ENCODE results near the gene CLEC7A.

The CLEC7A gene

DNA sequence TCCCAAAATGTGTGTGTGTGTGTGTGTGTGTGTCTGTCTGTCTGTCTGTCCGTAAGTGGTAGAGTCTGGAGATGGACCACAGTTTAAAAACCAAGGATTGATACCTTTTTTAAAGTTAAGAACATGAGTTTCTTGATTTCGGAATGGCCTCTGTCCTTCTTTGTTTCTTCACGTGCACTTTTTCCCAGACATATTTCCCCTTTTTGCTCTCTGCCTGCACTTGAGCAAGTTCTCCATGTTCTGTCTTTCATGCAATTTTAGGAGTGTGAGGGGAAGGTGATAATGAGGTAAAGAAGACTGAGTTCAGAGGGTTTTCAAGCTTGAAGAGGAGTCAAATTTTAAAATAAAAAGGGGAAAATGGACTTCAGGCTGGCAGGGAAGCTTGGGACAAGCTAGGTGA, 29.3 kb upstream of the CLEC7A start:
- Histone ChIP-seq H4K20me1 (ENCODE audit: insufficient read depth, low read length) (no peaks in the 10 kb centered on the region), H3K27me3 (ENCODE audit: low read depth, low read length) (peaks cover 36% of the 10 kb centered on the region), H3K4me1 (ENCODE audit: low read length) (peaks cover 21% of the 10 kb centered on the region), H2AFZ (ENCODE audit: low read depth, low read length) (no peak overlapping the region), H3K9me3 (ENCODE audit: insufficient read depth, low read length) (no peaks in the 10 kb centered on the region), H3K27ac (ENCODE audit: low read length) (no peak overlapping the region), H3K36me3 (replicated peaks; ENCODE audit: low read depth, low read length) (no peaks in the 10 kb centered on the region), H3K4me2 (ENCODE audit: low read length) (no peak overlapping the region), H3K4me3 (ENCODE audit: low read length) (no peak overlapping the region), H3K79me2 (ENCODE audit: low read length) (no peaks in the 10 kb centered on the region), H3K9ac (ENCODE audit: low read length) (no peak overlapping the region)
- no peak for TF ChIP-seq EZH2phosphoT487 (IDR thresholded peaks at IDR 0.05; ENCODE audit: low read depth)
- TF ChIP-seq, protein P1, sequence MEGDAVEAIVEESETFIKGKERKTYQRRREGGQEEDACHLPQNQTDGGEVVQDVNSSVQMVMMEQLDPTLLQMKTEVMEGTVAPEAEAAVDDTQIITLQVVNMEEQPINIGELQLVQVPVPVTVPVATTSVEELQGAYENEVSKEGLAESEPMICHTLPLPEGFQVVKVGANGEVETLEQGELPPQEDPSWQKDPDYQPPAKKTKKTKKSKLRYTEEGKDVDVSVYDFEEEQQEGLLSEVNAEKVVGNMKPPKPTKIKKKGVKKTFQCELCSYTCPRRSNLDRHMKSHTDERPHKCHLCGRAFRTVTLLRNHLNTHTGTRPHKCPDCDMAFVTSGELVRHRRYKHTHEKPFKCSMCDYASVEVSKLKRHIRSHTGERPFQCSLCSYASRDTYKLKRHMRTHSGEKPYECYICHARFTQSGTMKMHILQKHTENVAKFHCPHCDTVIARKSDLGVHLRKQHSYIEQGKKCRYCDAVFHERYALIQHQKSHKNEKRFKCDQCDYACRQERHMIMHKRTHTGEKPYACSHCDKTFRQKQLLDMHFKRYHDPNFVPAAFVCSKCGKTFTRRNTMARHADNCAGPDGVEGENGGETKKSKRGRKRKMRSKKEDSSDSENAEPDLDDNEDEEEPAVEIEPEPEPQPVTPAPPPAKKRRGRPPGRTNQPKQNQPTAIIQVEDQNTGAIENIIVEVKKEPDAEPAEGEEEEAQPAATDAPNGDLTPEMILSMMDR (IDR thresholded peaks at IDR 0.05; ENCODE audit: low read depth, low read length) = no peak

DNA sequence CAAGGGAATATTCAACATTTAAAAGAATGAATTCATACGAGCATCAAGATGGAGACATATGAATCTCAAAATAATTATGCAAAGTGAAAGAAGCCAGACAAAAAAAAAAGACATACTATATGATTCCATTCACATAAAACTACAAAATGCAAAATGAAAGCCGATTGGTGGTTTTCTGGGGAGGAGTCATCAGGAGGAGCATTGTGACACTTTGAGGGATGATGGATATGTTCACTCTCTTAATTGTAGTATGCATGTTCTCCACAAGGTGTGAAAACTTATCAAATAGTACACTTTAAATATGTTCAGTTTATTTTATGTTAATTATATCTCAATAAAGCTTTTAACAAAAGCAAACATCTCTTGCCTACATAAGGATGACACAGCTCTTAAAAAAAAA, 28.4 kb upstream of the CLEC7A start:
- Histone ChIP-seq H3K4me1 (ENCODE audit: low read length) (peaks cover 21% of the 10 kb centered on the region), H4K20me1 (ENCODE audit: insufficient read depth, low read length) (no peaks in the 10 kb centered on the region), H3K4me3 (ENCODE audit: low read length) (no peak overlapping the region), H2AFZ (ENCODE audit: low read depth, low read length) (no peak overlapping the region), H3K9ac (ENCODE audit: low read length) (no peak overlapping the region), H3K27me3 (ENCODE audit: low read depth, low read length) (peaks cover 45% of the 10 kb centered on the region), H3K79me2 (ENCODE audit: low read length) (no peaks in the 10 kb centered on the region), H3K36me3 (replicated peaks; ENCODE audit: low read depth, low read length) (no peaks in the 10 kb centered on the region), H3K27ac (ENCODE audit: low read length) (no peak overlapping the region), H3K9me3 (ENCODE audit: insufficient read depth, low read length) (no peaks in the 10 kb centered on the region), H3K4me2 (ENCODE audit: low read length) (no peak overlapping the region)
- no peak for TF ChIP-seq EZH2phosphoT487 (IDR thresholded peaks at IDR 0.05; ENCODE audit: low read depth)
- TF ChIP-seq, protein P1 (IDR thresholded peaks at IDR 0.05; ENCODE audit: low read depth, low read length) = no peak

DNA sequence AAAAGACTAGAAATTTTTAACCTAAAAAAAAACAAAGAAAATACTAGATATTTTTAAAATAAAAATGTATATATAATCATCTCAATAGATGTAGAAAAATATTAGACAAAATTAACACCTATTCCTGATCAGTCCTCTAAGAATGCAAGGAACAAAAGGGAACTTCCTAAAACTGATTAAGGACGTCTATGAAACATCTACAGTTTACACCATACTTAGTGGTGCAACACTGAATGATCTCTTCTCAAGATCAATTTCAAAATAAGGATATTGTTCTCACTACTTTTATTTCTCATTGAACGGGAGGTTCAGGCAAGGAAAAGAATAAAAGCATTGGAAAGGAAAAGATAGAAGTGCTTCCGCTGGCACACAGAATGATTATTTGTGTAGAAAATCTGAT, 26.0 kb upstream of the CLEC7A start:
- TF ChIP-seq EZH2phosphoT487 (IDR thresholded peaks at IDR 0.05; ENCODE audit: low read depth) = no peak
- TF ChIP-seq, protein P1 (IDR thresholded peaks at IDR 0.05; ENCODE audit: low read depth, low read length) = no peak
- H3K36me3 ChIP-seq (replicated peaks; ENCODE audit: low read depth, low read length) = no peaks in the 10 kb centered on the region
- no peak overlapping the region for H3K27ac ChIP-seq (ENCODE audit: low read length)
- H2AFZ ChIP-seq (ENCODE audit: low read depth, low read length) = no peak overlapping the region
- no peak overlapping the region for H3K4me2 ChIP-seq (ENCODE audit: low read length)
- no peaks in the 10 kb centered on the region for H3K9me3 ChIP-seq (ENCODE audit: insufficient read depth, low read length)
- H3K9ac ChIP-seq (ENCODE audit: low read length) = no peak overlapping the region
- H3K4me3 ChIP-seq (ENCODE audit: low read length) = no peak overlapping the region
- H3K79me2 ChIP-seq (ENCODE audit: low read length) = no peaks in the 10 kb centered on the region
- H4K20me1 ChIP-seq (ENCODE audit: insufficient read depth, low read length) = no peaks in the 10 kb centered on the region
- H3K27me3 ChIP-seq (ENCODE audit: low read depth, low read length) = peaks cover 52% of the 10 kb centered on the region
- H3K4me1 ChIP-seq (ENCODE audit: low read length) = peaks cover 11% of the 10 kb centered on the region

DNA sequence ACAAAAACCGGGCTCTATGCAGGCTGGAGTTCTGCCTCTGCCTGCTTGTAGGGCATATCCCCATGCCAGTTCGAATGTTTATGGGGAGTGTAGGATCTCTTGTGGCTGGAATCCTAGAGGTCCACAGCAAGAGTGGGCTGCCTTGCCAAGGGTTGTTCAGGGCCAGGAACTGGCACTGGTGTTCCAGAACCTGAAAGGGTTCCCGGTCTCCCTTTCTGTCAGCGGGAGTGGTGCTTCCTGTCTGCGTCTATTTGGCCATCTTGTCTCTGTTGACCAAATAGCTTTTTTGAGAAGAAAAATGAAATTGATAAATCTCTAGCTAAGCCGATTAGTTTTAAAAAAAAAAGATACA, 24.1 kb upstream of the CLEC7A start:
- Histone ChIP-seq H3K9me3 (ENCODE audit: insufficient read depth, low read length) (no peaks in the 10 kb centered on the region), H3K4me3 (ENCODE audit: low read length) (no peak overlapping the region), H3K4me2 (ENCODE audit: low read length) (no peak overlapping the region), H4K20me1 (ENCODE audit: insufficient read depth, low read length) (no peaks in the 10 kb centered on the region), H3K79me2 (ENCODE audit: low read length) (no peaks in the 10 kb centered on the region), H2AFZ (ENCODE audit: low read depth, low read length) (no peak overlapping the region), H3K36me3 (replicated peaks; ENCODE audit: low read depth, low read length) (no peaks in the 10 kb centered on the region), H3K9ac (ENCODE audit: low read length) (no peak overlapping the region), H3K4me1 (ENCODE audit: low read length) (peaks cover 2% of the 10 kb centered on the region), H3K27me3 (ENCODE audit: low read depth, low read length) (peaks cover 53% of the 10 kb centered on the region), H3K27ac (ENCODE audit: low read length) (no peak overlapping the region)
- no peak for TF ChIP-seq EZH2phosphoT487 (IDR thresholded peaks at IDR 0.05; ENCODE audit: low read depth)
- TF ChIP-seq, protein P1 (IDR thresholded peaks at IDR 0.05; ENCODE audit: low read depth, low read length) = no peak
